Occipital lobe (tissue), 2 donors: Measurements from ENCODE around the gene SETD1A. TPM values are rescaled to one million over a fixed set of nuclear protein-coding genes. Genes with fewer than 3 reads are reported as not detected.
A peak's percentile ranks its signal among the peaks of the same experiment; 100 is the strongest.

Experiments used
- DNase-seq: peaks from one replicate; lab custom pipeline; 2025; lab: John Stamatoyannopoulos, UW
- total RNA-seq: library from RNA; depleted of rRNA; stranded (reverse); fragments of >200 nt; gene quantifications from one replicate; pipeline ENCODE4 v1.2.3, GENCODE V29; 2014

SETD1A gene
- total RNA-seq, result 1.6 TPM

- DNase-seq, result peak; percentile 92
These were observed at the start of gene SETD1A for GRCh38 chr16:30957456-30958174. Gene SETD1A (plus strand): TSS chr16:30957754. CDS start chr16:30958732, 978 bp downstream.

GRCh38 chr16:30910427-30911029 lies 47.0 kb upstream of the SETD1A start:
- DNase-seq, result no peak

GRCh38 chr16:30912794-30913412 lies 44.7 kb upstream of the SETD1A start:
- DNase-seq, result no peak

GRCh38 chr16:30914830-30915229 lies 42.7 kb upstream of the SETD1A start:
- no peak for DNase-seq

- DNase-seq, result no peak
These were observed 38.9 kb upstream of the SETD1A start for GRCh38 chr16:30918614-30919013.

- no peak for DNase-seq
These were observed 36.7 kb upstream of the SETD1A start for GRCh38 chr16:30920891-30921290.

GRCh38 chr16:30921459-30921747 lies 36.2 kb upstream of the SETD1A start:
- no peak for DNase-seq

GRCh38 chr16:30921748-30922419 lies 35.7 kb upstream of the SETD1A start:
- peak; percentile 76 for DNase-seq

- peak; percentile 100 for DNase-seq
These were observed 35.1 kb upstream of the SETD1A start for GRCh38 chr16:30922420-30922959.

- DNase-seq, result peak; percentile 100
These were observed 34.5 kb upstream of the SETD1A start for GRCh38 chr16:30922960-30923535.

GRCh38 chr16:30923554-30924075 lies 33.9 kb upstream of the SETD1A start, which contains the start of gene FBXL19:
Gene FBXL19 (plus strand): TSS chr16:30923572. CDS start chr16:30925755, 2,183 bp downstream.
- no peak for DNase-seq

GRCh38 chr16:30924076-30924912 lies 33.3 kb upstream of the SETD1A start:
- DNase-seq, result no peak

GRCh38 chr16:30924913-30925631 lies 32.5 kb upstream of the SETD1A start:
- no peak for DNase-seq

GRCh38 chr16:30925632-30925987 lies 31.9 kb upstream of the SETD1A start:
- no peak for DNase-seq

- no peak for DNase-seq
These were observed 31.4 kb upstream of the SETD1A start for GRCh38 chr16:30925995-30926811.

- DNase-seq, result no peak
These were observed 30.4 kb upstream of the SETD1A start for GRCh38 chr16:30926937-30927788.

GRCh38 chr16:30927789-30928378 lies 29.7 kb upstream of the SETD1A start:
- peak; percentile 69 for DNase-seq

GRCh38 chr16:30928390-30928789 lies 29.2 kb upstream of the SETD1A start:
- no peak for DNase-seq
